ENCODE results near the gene BAZ2A.
"Not testable (repeated sequence)": the region's sequence is repeated elsewhere in the genome, so short reads cannot be mapped to it uniquely, and the experiment has no call there.

The BAZ2A gene

GRCh38 chr12:56593909-56594621 is 36.1 kb downstream of the BAZ2A start:
- peak; percentile 69 for DNase-seq (ENCODE audit: low spot score)

- no peak for DNase-seq (ENCODE audit: low spot score)
Measured at GRCh38 chr12:56591961-56592360, 38.2 kb downstream of the BAZ2A start.

GRCh38 chr12:56591126-56591525 is 39.0 kb downstream of the BAZ2A start:
- DNase-seq (ENCODE audit: low spot score), result no peak

DNA sequence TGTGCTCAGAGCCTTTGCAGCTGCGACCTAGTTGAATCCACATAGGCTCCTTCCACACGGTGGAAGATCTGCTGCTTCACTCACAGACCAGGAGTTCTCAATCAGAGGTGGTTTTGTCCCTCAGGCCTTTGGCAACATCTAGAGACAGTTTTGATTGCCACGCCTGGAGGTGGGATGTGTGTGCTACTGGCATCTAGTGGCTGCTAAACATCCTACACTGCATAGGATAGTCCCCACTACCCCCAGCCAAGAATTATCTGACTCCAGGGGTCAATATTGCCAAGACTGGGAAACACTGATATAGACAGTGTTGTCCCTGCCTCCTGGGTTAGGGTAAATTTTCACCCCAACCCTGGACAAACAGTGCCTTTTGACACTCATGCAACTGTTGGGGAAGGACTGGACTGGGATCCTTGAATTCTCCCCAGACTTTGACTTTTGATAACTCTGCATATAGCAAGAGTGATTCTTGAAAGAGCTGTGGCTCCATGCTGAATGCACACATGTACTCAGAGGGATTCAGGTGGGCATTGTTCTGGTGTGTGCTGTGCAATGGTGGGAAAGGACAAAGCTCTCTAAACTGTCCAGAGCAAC is 39.8 kb downstream of the BAZ2A start:
- peak; percentile 37 for DNase-seq (ENCODE audit: low spot score)

DNA sequence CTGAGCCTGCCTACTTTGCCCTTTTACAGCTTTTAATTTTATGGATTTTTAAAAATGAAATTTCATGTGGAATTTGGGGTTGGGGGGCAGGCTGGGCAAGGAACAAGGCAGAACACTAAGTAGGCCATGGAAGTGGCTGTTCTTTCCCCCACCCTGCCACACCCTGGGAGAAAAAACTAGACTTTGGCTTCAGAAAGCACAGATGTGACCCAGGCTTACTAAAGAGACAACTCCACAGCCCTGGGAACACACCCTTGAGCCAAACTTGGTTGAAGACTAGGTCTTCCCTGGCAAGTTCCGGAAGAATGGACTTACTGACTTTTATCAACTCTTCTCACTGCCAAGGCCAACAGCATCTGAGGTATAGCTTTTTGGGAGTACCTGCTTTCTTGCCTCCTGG is 40.3 kb downstream of the BAZ2A start:
- no peak for DNase-seq (ENCODE audit: low spot score)

- no peak for DNase-seq (ENCODE audit: low spot score)
Measured at GRCh38 chr12:56585098-56585497, 45.0 kb downstream of the BAZ2A start.

DNA sequence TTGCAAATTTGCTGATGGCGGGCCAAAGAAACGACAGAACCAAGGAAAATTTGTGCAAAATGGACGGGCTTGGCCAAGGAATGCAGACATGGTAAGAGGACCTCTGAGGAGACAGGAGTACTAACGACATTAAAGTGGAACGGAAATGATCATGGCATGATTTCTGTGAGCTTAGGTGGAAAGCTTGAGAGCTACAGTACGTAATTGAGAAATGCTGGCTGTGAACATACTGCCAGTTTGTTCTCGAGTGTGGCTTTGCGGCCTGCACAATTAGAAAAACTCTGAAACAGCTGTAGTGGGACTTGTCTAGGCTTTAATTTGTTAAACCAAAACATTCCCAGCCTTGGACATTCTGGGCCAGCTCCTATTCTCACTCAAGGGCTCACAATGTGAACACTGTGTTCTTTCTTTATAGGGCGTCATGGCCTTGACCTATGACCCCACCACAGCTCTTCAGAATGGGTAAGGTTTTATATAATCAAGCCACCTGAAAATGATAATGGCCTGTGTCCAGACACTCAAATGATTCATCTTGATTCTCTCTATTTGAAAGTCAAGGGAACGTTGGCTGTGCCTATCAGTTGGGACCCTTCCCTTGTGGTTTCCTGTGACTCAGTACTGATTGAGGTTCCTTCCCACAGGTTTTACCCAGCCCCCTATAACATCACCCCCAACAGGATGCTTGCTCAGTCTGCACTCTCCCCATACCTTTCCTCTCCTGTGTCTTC is 48.5 kb downstream of the BAZ2A start:
- no peak for DNase-seq (ENCODE audit: low spot score)

- DNase-seq (ENCODE audit: low spot score), result no peak
Measured at GRCh38 chr12:56578983-56579546, 51.1 kb downstream of the BAZ2A start.

DNA sequence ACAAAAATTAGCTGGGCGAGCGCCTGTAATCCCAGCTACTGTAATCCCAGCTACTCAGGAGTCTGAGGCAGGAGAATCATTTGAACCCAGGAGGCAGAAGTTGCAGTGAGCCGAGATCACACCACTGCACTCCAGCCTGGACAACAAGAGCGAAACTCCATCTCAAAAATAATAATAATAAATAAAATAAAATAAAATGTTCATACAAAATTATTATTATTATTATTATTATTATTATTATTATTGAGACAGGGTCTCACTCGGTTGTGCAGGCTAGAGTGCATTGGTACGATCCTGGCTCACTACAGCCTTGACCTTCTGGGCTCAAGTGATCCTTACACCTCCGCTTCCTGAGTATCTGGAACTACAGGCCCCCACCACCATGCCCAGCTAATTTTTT is 52.9 kb downstream of the BAZ2A start:
- DNase-seq (ENCODE audit: low spot score), result not testable (repeated sequence)

GRCh38 chr12:56574210-56574609 is 55.9 kb downstream of the BAZ2A start:
- no peak for DNase-seq (ENCODE audit: low spot score)

GRCh38 chr12:56572288-56572687 is 57.8 kb downstream of the BAZ2A start:
- no peak for DNase-seq (ENCODE audit: low spot score)

GRCh38 chr12:56571121-56571520 is 59.0 kb downstream of the BAZ2A start:
- no peak for DNase-seq (ENCODE audit: low spot score)

DNA sequence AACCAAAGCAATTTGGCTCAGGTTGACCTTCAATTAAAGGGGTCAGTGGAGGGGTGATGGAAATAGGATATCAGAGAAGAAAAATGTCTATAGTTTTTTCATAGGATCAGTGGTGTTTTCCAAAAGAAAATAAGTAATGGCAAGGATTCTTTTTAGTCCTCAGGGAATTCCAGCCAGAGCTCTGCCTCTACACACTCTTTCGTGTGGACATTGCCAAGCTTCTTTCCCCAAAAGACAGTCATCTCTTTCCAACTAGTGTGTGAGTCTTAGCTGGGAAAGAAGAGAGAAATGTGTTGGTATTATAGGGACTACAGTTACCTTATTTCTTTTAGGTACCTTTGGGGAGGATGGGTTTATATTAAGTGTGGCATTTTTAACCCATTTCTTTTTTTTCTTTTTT is 62.0 kb downstream of the BAZ2A start:
- no peak for DNase-seq (ENCODE audit: low spot score)

- no peak for DNase-seq (ENCODE audit: low spot score)
Measured at GRCh38 chr12:56565510-56566101, 64.5 kb downstream of the BAZ2A start.

DNA sequence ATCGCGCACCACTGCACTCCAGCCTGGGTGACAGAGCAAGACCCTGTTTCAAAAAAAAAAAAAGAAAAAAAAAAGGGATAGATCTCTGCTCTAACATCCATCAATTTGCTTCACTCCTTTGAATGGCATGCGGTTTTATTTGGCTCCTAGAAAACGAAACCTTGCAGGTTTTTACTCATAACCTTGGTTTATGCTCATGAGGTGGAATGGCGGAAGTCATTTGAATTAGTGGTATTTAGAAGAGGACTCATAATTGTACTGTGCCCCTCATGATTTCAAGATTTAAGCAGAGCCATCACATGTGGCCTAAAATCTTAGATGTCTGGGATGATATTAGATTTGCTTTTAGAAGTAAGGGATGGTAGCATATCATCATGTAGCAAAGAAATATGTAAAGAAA is 79.1 kb downstream of the BAZ2A start:
- DNase-seq (ENCODE audit: low spot score), result no peak

DNA sequence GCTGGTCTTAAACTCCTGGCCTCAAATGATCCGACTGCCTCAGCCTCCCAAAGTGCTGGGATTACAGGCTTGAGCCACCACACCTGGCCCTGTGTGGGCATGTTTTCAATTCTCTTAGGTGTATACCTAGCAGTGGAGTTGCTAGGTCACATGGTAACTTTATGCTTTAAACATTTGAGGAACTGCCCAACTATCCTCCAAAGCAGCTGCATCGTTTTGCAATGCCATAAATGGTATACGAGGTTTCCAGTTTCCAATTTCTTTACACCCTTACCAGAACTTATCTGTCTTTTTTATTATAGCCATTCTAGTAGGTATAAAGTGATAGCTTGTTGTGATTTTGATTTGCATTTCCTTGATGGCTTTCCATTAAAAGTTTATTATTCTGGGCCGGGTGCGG is 83.4 kb downstream of the BAZ2A start:
- DNase-seq (ENCODE audit: low spot score), result no peak
